Skeletal muscle tissue (tissue), 4 donors: Measurements from ENCODE around the gene VWA5B1. TPM values are rescaled to one million over a fixed set of nuclear protein-coding genes. Genes with fewer than 3 reads are reported as not detected.

Source experiments
- H3K27ac ChIP-seq: one replicate; pipeline ENCODE4 v1.7.0; 2013; ENCODE audit warnings: mild to moderate bottlenecking, low read depth, low read length, inconsistent platforms
- H3K27me3 ChIP-seq, 3 donors: one replicate each; pipeline ENCODE4 v1.7.0; 2013; ENCODE audit warnings: low read length in 3 of 3; ENCODE audit not compliant: control insufficient read depth in 3 of 3, insufficient read depth in 3 of 3
- H3K36me3 ChIP-seq, 3 donors: one replicate each; pipeline ENCODE4 v1.7.0; 2013; ENCODE audit warnings: low read length in 3 of 3; ENCODE audit not compliant: control insufficient read depth in 3 of 3, insufficient read depth in 3 of 3
- H3K4me1 ChIP-seq, 3 donors: one replicate each; pipeline ENCODE4 v1.7.0; 2013; ENCODE audit warnings: low read length in 3 of 3, mild to moderate bottlenecking in 3 of 3; ENCODE audit not compliant: control insufficient read depth in 3 of 3, insufficient read depth in 3 of 3
- H3K4me3 ChIP-seq, 3 donors: one replicate each; pipeline ENCODE4 v1.7.0; 2013; ENCODE audit warnings: low read length in 3 of 3
- H3K9ac ChIP-seq, 3 donors: one replicate each; pipeline ENCODE4 v1.7.0; 2013; ENCODE audit warnings: low read length in 3 of 3, mild to moderate bottlenecking in 3 of 3, moderate library complexity in 2 of 3, low read depth in 1 of 3
- H3K9me3 ChIP-seq, 3 donors: one replicate each; pipeline ENCODE4 v1.7.0; 2013; ENCODE audit warnings: low read length in 3 of 3; ENCODE audit not compliant: control insufficient read depth in 3 of 3
- total RNA-seq: library from RNA; depleted of rRNA; stranded (reverse); fragments of >200 nt; gene quantifications from one replicate; pipeline ENCODE4 v1.2.3, GENCODE V29; 2014
- donor health status: Osteomylitis.

The VWA5B1 gene
- total RNA-seq, 1 donor from 2014 or later, result 0.52 TPM

- H3K4me3 ChIP-seq, result no peak overlapping the region
- H3K9me3 ChIP-seq, result no peaks in the 10 kb centered on the region
- peaks cover 24 to 42% (median 40%) of the 10 kb centered on the region in 3 donors for H3K27me3 ChIP-seq
These were observed 112.9 kb downstream of the VWA5B1 start for GRCh38 chr1:20403423-20404145.

DNA sequence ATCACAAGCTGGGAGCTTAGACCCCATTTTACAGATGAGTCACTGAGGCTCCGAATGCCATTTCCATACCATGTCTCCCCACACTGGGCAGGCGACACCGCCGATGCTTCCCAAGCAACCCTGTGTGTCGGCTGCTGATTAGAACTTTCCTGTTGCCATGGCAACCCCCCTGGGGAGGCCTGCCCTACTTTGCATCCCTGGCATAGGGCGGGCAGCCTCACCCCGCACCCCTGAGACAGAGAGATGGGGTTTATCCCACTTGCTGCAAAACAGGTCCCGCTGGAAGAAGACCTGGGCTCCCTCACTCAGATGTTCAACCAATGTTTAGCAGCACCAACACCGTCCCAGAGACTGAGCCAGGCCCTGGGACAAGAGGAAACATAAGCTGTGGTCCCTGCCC lies 113.8 kb downstream of the VWA5B1 start:
- H3K4me3 ChIP-seq, result no peak overlapping the region
- H3K9me3 ChIP-seq, result no peaks in the 10 kb centered on the region
- peaks cover 22 to 39% (median 33%) of the 10 kb centered on the region in 3 donors for H3K27me3 ChIP-seq
- H3K4me1 ChIP-seq, result peaks cover 0 to 6% (median 0%) of the 10 kb centered on the region in 3 donors
- no peak overlapping the region for H3K9ac ChIP-seq
- no peaks in the 10 kb centered on the region for H3K36me3 ChIP-seq
- H3K27ac ChIP-seq, result no peak overlapping the region

More at GRCh38 chr1:20403423-20404145, 112.9 kb downstream of the VWA5B1 start:
- Histone ChIP-seq H3K36me3 (no peaks in the 10 kb centered on the region), H3K9ac (no peak overlapping the region), H3K4me1 (peaks cover 0 to 6% (median 0%) of the 10 kb centered on the region in 3 donors), H3K27ac (no peak overlapping the region)

Other genes with a start within 250 kb of the VWA5B1 start
- gene PLA2G5, start 220.7 kb upstream of the VWA5B1 start, total RNA-seq, result 0.52 TPM
- not detected for gene PLA2G2D, start 171.3 kb upstream of the VWA5B1 start, total RNA-seq
- not detected for gene PLA2G2F, start 151.6 kb upstream of the VWA5B1 start, total RNA-seq
- gene UBXN10, start 104.8 kb upstream of the VWA5B1 start, total RNA-seq, result 0.52 TPM
- not detected for gene PLA2G2C, start 104.4 kb upstream of the VWA5B1 start, total RNA-seq
- 0.52 TPM for gene CAMK2N1, start 195.3 kb downstream of the VWA5B1 start, total RNA-seq
- gene MUL1, start 217.3 kb downstream of the VWA5B1 start, total RNA-seq, result 15.1 TPM